Activated effector memory CD4-positive, alpha-beta T cell treated with Interleukin-2 at 50 U/mL for 16 hours (primary cell): ENCODE results near the gene ARHGAP5.
A peak's percentile ranks its signal among the peaks of the same experiment; 100 is the strongest.

ENCODE experiments used
- DNase-seq: peaks from one replicate; pipeline ENCODE4 v3.0.0-alpha.2; 2020

The ARHGAP5 gene

GRCh38 chr14:32190673-32191072 lies 113.6 kb downstream of the ARHGAP5 start:
- no peak for DNase-seq

- DNase-seq, result no peak
Measured at GRCh38 chr14:32192712-32193373, 115.7 kb downstream of the ARHGAP5 start.

DNA sequence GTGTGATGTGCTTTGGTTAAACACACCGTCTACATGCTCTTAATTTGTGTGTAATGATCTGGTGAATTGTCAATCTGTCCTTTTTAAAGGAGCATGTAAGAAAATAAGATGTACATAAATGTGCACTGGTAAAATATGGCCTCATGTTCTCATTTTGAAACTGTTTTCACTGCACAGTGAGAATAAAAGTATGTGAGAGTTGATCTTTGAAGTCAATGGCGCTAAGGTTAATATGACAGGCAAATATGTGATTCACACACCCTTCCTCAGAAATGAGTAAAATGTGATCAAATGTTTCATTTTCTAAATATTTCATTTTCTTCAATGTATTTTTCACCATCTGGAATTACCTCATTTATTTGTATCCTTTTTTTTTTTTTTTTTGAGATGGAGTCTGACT lies 116.4 kb downstream of the ARHGAP5 start:
- DNase-seq, result no peak

GRCh38 chr14:32195636-32196035 lies 118.5 kb downstream of the ARHGAP5 start:
- no peak for DNase-seq

DNA sequence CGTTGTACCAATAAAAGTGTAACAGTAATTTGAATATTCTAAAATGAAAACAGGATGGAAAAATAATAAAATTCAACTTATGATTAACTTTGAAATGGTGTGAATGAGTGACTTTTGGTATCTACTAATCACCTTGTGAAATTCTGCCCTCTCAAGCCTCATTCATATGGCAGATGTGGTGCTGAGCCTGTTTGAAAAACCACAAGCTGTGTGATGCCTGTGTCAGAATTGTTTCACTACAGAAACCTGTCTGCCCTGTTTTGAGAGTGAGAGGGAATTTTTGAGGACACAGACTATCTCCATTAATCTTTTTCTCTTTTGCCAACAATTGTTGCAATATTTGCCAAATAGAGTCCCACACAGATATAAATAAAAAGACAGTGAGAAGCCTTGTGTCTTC lies 120.8 kb downstream of the ARHGAP5 start:
- DNase-seq, result no peak

GRCh38 chr14:32200368-32201192 lies 123.5 kb downstream of the ARHGAP5 start:
- DNase-seq, result no peak

- DNase-seq, result peak; percentile 66
Measured at GRCh38 chr14:32201193-32201815, 124.2 kb downstream of the ARHGAP5 start.

GRCh38 chr14:32201816-32202490 lies 124.8 kb downstream of the ARHGAP5 start, which contains the start of gene RNU6-7:
Gene RNU6-7 (plus strand): TSS chr14:32202045.
- no peak for DNase-seq

GRCh38 chr14:32202491-32202997 lies 125.4 kb downstream of the ARHGAP5 start:
- DNase-seq, result no peak

- peak; percentile 79 for DNase-seq
Measured at GRCh38 chr14:32202998-32203882, 126.1 kb downstream of the ARHGAP5 start, which contains the start of gene RNU6-8. Gene RNU6-8 (minus strand): TSS chr14:32203269.

GRCh38 chr14:32203928-32204357 lies 126.8 kb downstream of the ARHGAP5 start:
- DNase-seq, result no peak

- DNase-seq, result no peak
Measured at GRCh38 chr14:32205554-32205953, 128.4 kb downstream of the ARHGAP5 start.

GRCh38 chr14:32205984-32206383 lies 128.9 kb downstream of the ARHGAP5 start:
- DNase-seq, result no peak

GRCh38 chr14:32206552-32206951 lies 129.4 kb downstream of the ARHGAP5 start:
- no peak for DNase-seq

GRCh38 chr14:32208490-32208889 lies 131.4 kb downstream of the ARHGAP5 start:
- DNase-seq, result no peak
